ENCODE measurements around the gene KAZN.
A peak's percentile ranks its signal among the peaks of the same experiment; 100 is the strongest.

The KAZN gene

DNA sequence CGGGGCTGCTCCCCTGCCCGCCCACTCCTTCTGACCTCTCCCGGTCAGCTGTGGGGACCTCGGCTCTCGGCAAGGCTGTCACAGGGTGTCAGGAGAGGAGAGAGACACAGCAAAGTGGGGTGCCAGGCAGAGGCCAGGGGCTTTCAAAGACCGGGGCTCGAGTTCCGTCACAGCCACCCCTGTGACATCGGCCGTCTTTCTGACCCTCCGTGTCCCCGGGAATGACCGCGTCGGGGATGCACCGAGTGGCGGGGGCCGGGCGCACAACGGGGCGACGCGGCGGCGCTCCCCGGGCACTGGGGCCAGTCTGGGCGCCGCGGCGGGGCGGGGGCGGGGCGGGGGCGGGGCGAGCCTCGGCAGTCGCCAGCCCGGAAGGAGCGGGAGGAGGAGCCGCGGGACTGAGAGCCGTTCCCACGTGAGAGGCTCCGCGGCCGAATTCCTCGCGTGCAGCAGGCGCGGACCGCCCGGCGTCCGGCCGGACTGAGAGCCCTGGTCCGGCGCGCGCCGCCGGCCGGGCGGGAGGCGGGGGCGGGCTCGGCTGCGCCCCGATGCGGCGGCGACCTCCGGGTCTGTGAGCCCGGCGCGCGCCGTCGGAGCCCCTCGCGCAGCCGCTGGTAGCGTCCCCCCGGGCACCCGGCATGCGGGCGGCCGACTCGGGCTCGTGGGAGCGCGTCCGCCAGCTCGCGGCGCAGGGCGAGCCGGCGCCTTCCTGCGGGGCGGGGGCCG, 325.4 kb downstream of the KAZN start:
- DNase-seq: peak; percentile 21

DNA sequence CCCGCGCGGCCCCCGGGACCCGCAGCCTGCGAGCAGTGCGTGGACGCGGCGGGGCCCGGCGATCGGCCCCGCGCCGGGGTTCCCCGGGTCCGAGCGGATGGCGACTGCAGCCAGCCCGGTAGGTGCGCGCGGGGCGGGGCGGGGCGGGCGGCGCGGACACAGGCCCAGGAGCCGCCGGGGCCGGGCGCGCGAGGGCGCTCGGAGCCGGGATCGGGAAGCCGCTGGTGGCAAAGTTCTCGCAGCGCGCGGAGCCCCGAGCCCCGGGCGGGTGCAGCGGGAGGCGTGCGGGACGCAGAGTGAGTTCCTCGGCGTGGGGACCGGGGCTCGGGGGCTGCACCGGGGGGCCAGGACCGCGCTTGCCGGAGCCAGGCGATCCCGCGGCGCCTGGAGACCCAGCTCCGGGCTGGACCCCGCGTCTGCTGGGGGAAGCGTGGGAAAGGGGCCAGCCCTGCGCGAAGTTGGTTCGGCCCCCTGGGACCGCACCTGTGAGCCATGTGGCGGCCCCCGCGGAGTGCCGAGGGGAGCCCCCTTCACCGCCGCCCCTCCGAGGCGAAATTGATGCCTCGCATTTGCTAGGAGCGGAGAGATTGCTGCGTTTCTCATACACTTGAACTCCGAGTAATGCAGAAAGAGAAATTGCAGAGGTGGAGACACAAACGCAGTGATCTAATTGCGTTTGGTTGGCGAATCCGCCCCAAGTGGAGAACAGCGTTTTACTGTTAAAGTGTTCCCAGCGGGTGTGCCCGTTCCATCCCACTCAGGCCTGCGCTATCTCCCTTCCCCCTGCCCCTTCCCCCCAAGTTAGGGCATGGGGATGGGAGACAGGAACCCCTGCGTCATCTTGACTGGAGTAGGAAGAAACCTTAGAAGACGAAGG, 326.2 kb downstream of the KAZN start:
- DNase-seq: no peak

DNA sequence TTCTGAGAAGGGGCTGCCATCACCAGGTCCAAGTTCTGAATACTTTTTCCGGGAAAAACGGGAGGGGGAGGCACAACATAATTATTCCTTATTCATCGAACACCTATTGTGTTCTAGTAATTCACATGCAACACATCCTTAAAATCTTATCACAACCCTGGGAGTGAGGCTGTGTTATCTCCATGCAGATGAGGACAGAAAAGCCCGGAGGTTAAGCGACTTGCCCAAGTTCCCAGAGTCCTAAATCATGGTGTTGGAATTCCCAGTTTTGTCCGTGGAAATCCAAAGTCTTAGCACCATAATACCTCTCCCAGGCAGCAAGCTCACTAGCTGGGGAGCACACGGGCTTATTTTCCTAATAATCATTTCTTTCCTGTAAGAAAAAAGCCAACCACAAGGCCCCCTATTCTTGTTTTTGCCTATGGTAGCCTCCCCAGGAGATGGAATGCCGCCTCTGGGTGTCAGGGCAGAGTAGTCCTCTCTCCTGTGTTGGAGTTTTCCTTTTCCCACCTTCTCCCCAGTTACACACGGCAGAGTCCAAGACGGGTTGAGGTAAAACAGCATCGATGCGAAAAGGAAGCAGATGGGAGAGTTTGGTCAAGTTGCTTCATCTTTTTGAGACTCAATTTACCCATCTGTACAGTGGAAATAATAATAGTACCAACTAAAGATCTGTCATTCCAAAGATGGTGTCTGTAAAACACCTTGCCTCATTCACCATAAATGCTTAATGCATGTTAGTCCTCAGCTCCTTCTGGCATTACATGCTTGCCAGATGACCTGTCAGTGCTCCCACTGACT, 327.1 kb downstream of the KAZN start:
- DNase-seq: no peak

DNA sequence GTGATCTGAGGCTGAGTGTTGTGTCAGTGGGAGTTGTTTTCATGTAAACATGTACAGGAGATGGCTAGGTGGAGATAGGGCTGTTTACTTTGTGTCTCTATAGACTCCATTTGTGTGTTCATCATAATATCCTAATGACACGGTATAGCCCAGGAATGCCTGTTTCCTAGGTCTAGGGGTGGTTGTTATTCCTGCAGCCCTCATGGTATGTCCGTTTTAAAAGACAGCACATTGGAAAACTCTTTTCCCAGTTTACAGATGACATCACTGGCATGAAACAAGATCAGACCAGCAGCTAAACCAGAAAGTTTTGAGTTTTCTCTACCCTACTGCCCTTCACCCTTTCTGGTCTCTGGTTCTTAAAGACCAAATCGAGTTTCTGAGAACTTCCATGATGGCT, 327.7 kb downstream of the KAZN start:
- no peak for DNase-seq

DNA sequence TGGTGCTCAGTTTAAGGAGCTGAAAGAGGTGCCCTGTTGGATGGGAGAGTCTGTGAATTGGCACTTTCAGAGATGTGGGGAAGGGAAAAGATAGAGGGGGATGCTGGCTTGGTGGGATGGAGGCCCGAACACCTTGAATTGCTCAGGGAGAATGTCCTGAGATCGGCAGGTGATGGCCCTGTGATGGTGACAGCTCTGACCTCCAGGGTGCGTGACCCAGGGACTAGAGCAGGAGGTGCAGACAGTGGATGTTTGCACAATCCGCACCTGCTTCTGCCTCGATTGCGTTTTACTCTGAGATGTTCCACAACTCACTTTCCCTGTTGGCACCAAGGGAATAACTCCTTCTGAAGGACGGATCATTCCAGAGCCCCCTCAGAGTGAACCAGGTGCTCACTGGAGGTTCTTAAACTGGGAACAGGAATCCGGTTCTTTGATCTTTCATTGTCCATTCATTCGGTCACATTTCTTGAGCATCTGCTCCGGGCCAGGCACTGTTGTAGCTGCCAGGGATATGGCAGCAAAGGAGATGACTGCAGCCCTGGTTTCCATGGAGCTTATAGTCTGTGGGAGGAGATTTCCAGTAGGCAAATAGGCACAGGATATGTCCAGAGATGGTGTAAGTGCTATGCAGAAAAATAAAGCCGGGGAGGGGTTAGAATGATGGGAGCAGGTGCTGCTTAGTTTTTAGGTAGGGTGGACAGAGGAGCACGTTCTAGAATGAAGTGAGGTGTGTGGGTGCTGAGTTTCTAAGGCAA, 328.5 kb downstream of the KAZN start:
- no peak for DNase-seq

DNA sequence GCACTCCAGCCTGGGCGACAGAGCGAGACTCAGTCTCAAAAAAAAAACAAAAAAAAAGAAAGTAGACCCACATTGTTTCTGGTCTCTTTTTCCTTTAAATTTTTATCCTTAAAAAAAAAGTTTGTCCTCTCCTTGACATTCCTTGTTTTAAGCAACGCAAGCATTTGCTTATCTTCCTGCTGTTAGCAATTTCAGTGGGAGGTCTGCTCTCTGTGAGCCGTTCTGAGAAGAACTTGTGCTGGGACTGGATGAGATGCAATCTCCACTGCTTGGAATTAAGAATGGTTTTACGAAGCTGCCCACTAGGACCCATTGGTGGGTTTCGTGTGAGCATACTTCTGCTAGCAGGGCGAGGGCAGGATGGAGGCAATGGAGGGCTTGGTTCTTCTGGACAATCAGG, 329.9 kb downstream of the KAZN start:
- DNase-seq: no peak

DNA sequence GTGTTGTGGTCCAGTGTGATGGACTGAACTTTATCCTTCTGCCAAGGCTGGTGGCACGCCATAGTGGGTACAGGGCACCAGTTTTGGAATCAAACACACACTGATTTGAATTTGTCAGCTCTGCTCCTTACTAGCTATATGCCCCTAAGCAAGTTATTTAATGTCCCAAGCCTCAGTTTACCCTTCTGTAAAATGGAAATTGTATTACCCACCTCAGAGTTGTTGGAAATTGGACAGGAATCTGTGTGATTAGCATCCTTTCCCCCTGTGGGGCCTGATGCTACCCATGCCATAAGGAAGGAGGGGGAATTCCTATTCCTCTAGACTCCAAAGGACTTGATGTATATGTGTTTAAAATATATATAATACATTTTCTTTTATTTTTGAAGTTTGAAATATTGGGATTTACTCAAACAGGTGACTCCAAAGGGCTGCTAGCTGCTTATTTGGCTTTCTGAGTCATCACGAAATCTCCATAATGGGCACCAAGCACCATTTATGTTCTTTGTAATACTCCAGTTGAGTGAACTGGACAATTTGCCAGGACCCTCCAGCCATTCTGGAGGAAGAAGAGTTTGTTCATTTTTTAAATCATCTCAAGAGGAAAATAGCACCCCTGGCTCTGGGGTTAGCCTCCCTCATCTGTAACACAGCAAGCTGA, 330.5 kb downstream of the KAZN start:
- DNase-seq: no peak

DNA sequence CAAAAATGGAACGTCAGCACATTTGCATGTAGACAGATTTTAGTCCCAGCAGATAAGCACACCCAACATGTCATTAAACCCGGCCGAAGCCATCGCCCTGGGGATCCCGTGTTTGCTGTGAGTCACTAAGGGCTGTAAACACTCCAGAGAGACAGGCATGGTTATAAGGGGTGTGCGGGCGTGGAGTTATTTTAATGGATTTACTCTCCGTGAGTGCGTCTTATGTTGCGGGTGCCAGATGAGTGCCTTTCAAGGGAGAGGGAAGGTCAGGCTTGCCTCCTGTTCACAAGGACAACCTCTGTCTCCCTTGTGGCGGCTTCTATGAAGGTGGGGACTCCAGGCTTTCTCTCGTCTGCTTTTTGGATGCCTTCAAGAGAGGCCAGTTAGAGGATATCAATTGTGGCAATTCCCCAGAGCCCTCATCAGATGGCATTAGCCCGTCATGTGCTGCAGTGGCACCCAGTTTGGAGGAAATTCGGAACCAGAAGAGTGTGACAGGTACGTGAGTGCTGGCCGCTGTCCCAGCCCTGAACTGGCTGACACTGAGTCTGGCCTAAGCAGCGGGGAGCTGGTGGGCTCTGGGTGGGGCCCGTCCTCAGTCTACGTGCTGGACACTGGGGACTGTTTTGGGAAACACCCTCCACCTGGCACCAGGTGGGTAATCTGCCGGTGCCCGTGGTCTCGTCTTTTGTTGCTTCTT, 331.2 kb downstream of the KAZN start:
- DNase-seq: no peak

DNA sequence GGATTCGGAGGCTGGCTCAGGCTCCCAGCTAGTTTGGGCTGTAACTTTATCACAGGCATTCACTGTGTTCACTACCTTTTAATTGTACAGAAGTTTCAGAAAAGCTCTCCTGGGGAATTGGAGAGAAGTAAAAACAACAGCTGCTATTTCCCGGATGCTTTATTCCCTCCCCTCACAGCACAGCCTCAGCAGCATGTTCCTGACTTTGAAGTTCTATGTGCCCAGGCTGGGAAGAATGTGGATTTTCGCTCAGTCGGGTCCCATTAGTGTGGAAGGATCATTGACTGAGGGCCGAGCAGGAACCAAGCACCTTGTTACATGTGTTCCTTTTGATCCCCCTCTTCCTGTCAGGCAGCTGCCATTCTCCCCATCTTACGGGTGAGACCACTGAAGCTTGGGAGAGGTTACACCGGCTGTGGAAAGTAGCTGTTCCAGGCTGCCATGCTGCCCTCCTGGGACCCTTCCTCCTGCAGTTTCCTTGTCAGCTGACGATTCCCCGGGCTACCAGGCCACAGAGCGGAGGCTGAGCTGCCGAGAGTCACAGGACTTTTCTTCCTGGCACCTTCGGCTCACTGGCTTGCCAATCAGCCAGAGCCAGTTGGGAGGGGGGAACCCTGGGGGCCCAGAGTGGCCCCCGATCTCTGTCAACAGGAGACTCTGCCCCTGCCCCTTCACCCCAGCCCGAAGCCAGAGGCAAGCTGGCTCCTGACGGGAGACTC, 331.9 kb downstream of the KAZN start:
- DNase-seq: no peak

DNA sequence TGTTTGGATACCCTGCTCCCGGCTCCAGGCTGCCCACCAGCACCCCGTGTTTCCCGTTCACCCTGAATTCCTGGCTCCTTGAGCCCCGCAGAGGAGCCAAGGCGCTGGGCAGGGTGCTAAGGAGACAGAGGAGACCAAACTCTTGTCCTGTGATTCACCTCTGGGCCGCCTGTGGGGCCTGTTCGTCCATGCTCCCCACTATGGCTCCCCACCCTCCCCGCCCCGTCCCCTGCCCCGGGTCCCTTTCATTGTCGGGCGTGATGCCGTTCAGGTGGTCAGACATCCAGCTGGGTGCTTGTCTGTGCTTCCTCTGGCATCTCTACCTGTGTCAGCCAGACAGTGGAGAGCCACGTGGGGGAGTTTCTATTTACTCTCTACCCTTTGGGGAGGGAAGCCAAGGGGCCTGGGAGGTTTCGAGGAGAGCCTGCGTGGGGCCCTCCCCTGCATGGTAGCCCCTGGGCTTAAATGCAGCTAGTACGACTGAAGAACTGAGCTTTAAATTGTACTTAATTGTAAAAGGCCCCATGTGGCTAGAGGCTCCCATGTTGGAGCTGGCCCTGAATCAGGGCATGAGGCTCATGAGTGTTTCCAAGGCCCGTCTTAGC, 333.7 kb downstream of the KAZN start:
- DNase-seq: no peak

DNA sequence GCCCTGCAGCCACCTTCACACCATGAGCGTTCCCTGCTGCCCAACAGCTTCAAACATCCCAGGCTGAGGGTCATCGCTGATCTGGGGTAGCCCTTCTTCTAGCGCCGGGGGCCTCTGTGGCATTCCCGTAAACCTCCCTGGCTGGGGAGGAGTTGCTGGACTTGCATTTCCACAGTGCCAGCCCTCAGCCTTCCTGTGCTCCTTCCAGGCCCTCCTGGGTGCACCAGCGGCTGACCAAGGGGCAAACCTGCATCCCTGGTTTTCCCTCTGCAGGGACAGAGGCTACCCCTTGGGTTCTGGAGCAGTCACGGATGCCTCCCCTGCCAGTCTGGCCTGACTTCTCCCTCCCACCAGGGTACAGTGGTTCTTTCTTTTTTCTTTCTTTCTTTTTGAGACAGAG, 336.4 kb downstream of the KAZN start:
- DNase-seq: no peak

DNA sequence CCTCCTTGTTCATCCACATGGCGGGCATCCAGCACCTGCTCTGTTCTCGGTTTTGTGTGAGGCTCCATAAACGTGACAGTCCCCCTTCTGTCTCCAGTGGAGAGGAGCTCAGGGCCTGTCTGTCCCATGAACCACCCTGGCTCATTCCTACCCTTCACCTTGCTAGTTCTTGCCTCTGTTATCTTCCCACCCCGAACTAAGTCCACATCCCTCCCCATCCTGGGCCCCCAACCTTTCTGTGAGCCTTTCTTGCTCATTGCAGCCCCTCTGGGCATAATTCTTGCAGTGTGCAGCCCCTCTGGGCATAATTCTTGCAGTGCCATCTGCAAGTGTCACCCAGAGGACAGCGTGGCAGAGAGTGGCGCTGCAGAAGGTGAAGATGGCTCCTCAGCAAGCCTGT, 338.3 kb downstream of the KAZN start:
- DNase-seq: no peak

DNA sequence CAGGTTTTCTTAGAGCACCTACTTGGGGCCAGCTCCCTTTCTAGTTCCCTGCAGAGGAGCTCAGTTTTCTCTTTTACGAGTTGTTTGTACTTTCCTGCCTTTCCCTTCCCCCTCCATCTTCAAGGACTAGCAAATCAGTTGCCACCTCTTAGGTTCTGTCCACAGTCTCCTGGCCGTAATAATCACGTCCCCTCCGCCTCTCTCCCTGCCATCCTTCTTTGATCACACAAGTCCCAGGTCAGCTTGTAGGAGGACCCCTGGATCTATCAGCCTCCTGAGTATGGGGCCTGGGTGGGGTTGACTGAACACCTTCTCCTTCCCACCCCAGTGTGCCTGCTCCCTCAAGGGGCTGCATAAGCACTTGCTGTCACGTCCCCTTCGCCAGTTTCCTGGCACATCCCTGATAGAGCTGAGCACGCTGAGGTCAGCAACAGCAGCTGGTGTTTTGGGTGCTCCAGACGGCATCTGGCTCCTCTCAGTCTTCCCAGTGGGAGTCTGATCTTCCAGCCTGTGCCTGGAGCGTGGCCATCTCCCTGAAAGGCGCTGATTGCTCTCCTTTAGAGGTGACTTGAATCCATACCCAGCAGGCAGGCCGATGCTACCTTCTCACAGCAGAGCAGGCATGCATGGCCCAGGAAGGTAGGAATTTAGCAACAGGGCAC, 338.9 kb downstream of the KAZN start:
- DNase-seq: no peak

DNA sequence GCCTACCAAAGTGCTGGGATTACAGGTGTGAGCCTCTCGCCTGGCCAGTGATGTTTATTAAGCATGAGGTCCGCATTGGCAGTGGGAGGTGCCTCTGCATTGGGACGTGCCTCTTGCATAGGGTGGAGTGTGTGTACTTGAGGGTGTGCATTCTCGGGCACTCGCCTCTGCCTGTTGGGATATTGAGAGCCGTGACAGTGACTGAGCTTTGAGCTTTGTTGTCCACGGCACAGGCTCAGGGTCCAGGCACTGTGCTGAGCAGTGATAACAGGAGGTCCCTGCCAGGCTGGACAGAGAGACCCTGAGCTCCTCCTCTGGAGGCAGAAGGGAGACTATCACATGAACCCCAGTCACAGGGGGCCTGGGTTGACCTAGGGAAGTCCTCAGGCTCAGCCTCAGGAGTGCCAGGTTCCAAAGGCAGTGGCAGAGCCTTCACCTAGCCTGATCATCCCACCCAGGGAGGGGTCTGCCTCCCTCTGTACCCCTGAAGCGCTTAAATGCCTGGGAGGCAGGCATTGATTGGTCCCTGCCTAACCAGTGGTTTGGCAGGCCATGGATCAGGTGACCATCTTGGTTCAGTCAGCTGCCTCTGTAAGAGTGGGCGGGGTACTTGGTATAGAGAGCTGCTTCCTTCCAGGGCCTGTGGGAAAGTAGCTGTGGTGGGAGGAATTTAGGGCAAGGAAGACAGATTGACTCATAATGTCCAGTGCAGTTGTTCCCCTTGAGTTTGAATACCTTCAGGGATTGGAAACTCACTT, 341.2 kb downstream of the KAZN start:
- DNase-seq: no peak

DNA sequence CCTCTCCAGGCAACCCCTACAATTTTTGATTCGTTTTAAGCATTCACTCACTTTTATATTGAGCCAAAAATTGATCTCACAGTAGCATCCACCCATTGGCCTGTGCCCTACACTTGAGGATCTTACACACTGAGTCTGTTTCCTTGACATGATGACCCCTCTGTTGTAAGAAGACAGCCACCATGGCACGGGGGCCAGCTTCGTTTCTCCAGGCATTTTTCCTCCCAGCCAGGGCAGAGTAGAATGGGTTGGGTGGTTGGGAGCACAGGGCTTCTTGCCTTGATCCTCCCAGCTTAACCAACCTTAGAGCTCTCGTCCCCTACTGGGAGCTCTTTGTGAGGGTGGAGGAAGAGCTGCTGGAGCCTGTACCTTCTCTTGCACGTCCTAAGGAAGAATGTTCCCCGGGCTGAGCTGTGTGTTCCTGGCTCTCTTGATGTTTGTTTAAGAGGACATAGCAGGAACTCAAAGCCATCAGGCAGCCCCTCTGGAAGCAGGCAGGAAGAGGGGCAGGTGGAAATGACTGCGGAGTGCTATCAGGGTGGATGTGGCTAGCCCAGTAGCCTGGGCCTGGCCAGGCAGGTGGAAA, 341.9 kb downstream of the KAZN start:
- DNase-seq: no peak

DNA sequence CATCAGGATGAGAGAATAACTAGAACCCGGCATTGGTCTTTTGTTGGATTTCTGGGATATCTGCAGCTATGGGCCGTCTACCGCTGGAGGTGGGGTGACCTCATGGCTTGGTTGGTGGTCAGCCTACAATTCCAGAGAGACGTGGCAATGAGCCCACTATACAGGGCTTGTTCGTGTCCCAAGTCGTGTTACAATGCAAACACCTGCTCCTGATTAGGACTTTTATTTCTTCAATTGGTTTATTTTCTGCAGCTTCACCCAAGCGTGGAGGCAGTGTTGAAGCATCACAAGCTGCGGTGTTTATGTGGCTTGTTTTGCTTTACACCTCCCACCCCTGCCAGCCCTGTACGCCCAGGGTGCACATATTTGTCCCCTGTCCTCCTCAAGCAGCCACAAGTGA, 343.4 kb downstream of the KAZN start:
- no peak for DNase-seq

DNA sequence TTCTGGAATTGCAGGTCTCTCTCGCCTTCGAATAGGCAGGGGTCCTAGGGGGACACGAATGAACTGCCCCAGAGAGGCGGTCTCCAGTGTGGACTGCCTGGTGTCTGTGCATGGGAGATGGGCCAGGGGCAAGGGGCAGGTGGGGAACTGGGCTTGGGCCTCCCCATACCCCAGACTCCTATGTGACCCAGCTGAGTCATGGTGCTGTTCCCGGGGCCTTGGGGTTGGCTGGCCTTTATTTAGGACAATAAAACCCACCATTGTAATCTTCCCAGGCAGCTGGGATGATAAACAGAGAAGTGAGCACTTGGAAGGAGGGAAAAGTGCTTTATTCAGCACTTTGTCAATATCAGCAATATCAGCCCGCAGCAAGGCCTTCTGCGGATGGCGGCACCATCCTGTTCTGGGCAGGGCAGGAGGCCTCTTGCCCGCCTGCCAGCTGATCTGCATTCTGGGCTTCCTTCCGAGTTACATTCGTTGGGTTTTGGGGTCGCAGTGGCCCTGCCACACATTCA, 346.0 kb downstream of the KAZN start:
- DNase-seq: no peak

Measured in CD4-positive, alpha-beta T cell treated with Interleukin-10 for 1 hour (primary cell).